Measurements from ENCODE around the gene USP26.
"Not testable (repeated sequence)": the region's sequence is repeated elsewhere in the genome, so short reads cannot be mapped to it uniquely, and the experiment has no call there.

The USP26 gene, protein sequence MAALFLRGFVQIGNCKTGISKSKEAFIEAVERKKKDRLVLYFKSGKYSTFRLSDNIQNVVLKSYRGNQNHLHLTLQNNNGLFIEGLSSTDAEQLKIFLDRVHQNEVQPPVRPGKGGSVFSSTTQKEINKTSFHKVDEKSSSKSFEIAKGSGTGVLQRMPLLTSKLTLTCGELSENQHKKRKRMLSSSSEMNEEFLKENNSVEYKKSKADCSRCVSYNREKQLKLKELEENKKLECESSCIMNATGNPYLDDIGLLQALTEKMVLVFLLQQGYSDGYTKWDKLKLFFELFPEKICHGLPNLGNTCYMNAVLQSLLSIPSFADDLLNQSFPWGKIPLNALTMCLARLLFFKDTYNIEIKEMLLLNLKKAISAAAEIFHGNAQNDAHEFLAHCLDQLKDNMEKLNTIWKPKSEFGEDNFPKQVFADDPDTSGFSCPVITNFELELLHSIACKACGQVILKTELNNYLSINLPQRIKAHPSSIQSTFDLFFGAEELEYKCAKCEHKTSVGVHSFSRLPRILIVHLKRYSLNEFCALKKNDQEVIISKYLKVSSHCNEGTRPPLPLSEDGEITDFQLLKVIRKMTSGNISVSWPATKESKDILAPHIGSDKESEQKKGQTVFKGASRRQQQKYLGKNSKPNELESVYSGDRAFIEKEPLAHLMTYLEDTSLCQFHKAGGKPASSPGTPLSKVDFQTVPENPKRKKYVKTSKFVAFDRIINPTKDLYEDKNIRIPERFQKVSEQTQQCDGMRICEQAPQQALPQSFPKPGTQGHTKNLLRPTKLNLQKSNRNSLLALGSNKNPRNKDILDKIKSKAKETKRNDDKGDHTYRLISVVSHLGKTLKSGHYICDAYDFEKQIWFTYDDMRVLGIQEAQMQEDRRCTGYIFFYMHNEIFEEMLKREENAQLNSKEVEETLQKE

GRCh38 chrX:133097031-133097430 is at the start of gene USP26:
Gene USP26 (minus strand): TSS chrX:133097109. CDS start chrX:133028220, 68,889 bp downstream.
- ATAC-seq: no peak
- H3K36me3 Mint-ChIP-seq (ENCODE audit: low read depth): no peaks in the 10 kb centered on the region
- H3K9me3 Mint-ChIP-seq: no peaks in the 10 kb centered on the region
- no peak within 1 kb of the TSS for H3K27ac Mint-ChIP-seq
- H3K27me3 Mint-ChIP-seq: no peaks in the 10 kb centered on the region
- H3K4me3 Mint-ChIP-seq: no peak within 1 kb of the TSS
- no peaks in the 10 kb centered on the region for H3K4me1 Mint-ChIP-seq
- DNase-seq: no peak

GRCh38 chrX:133134282-133134681 is 37.4 kb upstream of the USP26 start:
- DNase-seq (no peak), ATAC-seq (no peak)
- Mint-ChIP-seq H3K4me3 (no peak overlapping the region), H3K36me3 (ENCODE audit: low read depth) (no peaks in the 10 kb centered on the region), H3K27ac (no peak overlapping the region), H3K4me1 (no peaks in the 10 kb centered on the region), H3K27me3 (peaks cover 2% of the 10 kb centered on the region), H3K9me3 (no peaks in the 10 kb centered on the region)

GRCh38 chrX:133120406-133120805 is 23.5 kb upstream of the USP26 start:
- Mint-ChIP-seq H3K4me3 (no peak overlapping the region), H3K27ac (no peak overlapping the region), H3K4me1 (no peaks in the 10 kb centered on the region), H3K36me3 (ENCODE audit: low read depth) (no peaks in the 10 kb centered on the region), H3K27me3 (peaks cover 2% of the 10 kb centered on the region), H3K9me3 (no peaks in the 10 kb centered on the region)
- ATAC-seq (no peak), DNase-seq (no peak)

DNA sequence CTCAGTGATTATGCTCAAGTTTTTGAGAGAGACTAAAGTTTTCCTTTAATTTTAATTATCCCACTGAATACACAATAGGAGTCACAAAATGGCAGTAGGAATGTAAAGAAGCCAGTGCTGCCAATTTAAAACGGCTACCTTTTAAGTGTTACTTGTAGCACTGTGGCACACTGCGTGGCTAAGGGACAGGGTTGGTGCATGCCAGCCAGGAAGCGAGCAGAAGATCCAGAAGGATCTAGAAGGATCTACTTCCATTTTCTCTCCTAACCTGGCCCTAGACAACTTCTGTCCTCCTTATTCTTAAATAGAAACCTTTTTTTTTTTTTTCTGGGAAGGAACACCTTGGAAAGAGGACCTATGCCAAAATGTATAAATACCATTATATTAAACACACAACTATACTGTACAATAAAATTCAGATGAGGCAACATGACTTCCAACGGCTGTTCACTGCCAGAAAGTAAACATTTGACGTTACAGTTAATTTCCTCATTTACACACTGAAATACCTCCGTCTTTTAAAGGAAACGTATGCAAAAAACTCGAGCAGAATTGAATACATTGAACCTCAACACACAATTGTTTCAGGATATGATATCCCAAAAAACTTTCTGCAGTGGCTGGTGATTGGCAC is 2.7 kb downstream of the USP26 start:
- no peaks in the 10 kb centered on the region for H3K36me3 Mint-ChIP-seq (ENCODE audit: low read depth)
- H3K27me3 Mint-ChIP-seq: no peaks in the 10 kb centered on the region
- no peak overlapping the region for H3K27ac Mint-ChIP-seq
- no peak for DNase-seq
- H3K4me1 Mint-ChIP-seq: no peaks in the 10 kb centered on the region
- no peak for ATAC-seq
- no peak overlapping the region for H3K4me3 Mint-ChIP-seq
- H3K9me3 Mint-ChIP-seq: no peaks in the 10 kb centered on the region

- Mint-ChIP-seq H3K4me3 (no peak overlapping the region), H3K36me3 (ENCODE audit: low read depth) (no peaks in the 10 kb centered on the region), H3K27ac (no peak overlapping the region), H3K9me3 (no peaks in the 10 kb centered on the region), H3K27me3 (no peaks in the 10 kb centered on the region), H3K4me1 (no peaks in the 10 kb centered on the region)
- ATAC-seq (no peak), DNase-seq (no peak)
These were observed 6.6 kb downstream of the USP26 start for GRCh38 chrX:133090236-133090809.

GRCh38 chrX:133089411-133089810 is 7.5 kb downstream of the USP26 start:
- Mint-ChIP-seq H3K36me3 (ENCODE audit: low read depth) (no peaks in the 10 kb centered on the region), H3K4me3 (no peak overlapping the region), H3K27ac (no peak overlapping the region), H3K4me1 (no peaks in the 10 kb centered on the region), H3K9me3 (no peaks in the 10 kb centered on the region), H3K27me3 (no peaks in the 10 kb centered on the region)
- ATAC-seq (no peak), DNase-seq (no peak)

DNA sequence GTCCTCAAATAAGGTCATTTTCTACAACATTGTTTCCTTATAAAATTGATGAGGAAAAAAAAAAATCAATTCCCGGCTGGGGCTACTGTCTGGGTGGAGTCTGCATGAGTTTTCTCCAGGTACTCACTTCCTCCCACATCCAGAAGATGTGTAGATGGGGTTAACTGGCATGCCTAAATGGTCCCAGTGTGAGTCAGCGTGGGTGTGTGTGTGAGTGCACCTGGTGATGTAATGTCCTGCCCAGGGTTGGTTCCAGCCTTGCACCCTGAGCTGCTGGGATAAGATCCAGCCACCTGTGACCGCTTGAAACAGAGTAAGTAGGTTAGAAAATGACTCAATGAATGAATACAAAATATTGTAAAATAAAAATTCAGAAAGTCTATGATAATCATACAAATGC is 11.1 kb downstream of the USP26 start:
- Mint-ChIP-seq H3K4me3 (no peak overlapping the region), H3K9me3 (no peaks in the 10 kb centered on the region), H3K4me1 (peaks cover 5% of the 10 kb centered on the region), H3K27ac (no peak overlapping the region), H3K36me3 (ENCODE audit: low read depth) (no peaks in the 10 kb centered on the region), H3K27me3 (no peaks in the 10 kb centered on the region)
- DNase-seq (no peak), ATAC-seq (no peak)

DNA sequence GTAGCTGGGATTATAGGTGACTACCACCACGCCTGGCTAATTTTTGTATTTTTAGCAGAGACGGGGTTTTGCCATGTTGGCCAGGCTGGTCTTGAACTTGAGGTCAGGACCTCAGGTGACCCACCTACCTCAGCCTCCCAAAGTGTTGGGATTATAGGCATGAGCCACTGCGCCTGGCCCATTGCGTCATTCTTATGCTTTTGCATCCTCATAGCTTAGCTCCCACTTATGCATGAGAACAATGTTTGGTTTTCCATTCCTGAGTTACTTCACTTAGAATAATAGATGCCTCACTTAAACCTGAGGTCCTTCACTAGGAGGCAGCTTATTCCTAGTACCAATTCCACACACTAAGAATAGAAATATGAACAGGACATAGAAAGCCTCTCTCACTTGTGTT is 11.9 kb downstream of the USP26 start:
- not testable (repeated sequence) for H3K36me3 Mint-ChIP-seq (ENCODE audit: low read depth)

DNA sequence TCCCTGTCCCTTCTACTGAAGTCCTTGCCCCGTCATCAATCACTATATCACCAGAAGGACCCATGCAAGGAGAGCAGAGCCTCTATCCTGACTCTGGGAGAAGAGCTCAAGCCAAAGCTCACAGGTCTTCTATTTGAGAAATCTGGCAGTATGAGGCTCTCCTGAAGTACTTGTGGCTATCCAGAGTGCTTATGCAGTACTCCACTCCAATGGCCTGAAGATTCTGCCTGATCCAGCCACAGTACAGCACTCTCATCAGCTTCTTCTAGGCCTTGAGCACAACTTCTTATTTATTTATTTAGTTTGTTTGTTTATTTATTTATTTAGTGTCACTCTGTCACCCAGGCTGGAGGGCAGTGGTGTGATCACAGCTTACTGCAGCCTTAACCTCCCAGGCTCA is 13.0 kb downstream of the USP26 start:
- Mint-ChIP-seq H3K4me1 (peaks cover 5% of the 10 kb centered on the region), H3K27ac (no peak overlapping the region), H3K27me3 (no peaks in the 10 kb centered on the region), H3K36me3 (ENCODE audit: low read depth) (no peaks in the 10 kb centered on the region), H3K9me3 (no peaks in the 10 kb centered on the region), H3K4me3 (no peak overlapping the region)
- ATAC-seq (no peak), DNase-seq (no peak)

More for the DNA sequence above, 11.9 kb downstream of the USP26 start:
- H3K4me3 Mint-ChIP-seq, ATAC-seq, H3K27me3 Mint-ChIP-seq, H3K9me3 Mint-ChIP-seq, H3K4me1 Mint-ChIP-seq, DNase-seq, H3K27ac Mint-ChIP-seq: not testable (repeated sequence)

- Mint-ChIP-seq H3K4me3 (no peak overlapping the region), H3K36me3 (ENCODE audit: low read depth) (no peaks in the 10 kb centered on the region), H3K9me3 (no peaks in the 10 kb centered on the region), H3K4me1 (peaks cover 5% of the 10 kb centered on the region), H3K27me3 (no peaks in the 10 kb centered on the region), H3K27ac (no peak overlapping the region)
- no peak for ATAC-seq
- DNase-seq: no peak
These were observed 14.9 kb downstream of the USP26 start for GRCh38 chrX:133081990-133082389.

GRCh38 chrX:133077856-133078255 is 19.1 kb downstream of the USP26 start:
- H3K4me3 Mint-ChIP-seq; H3K4me1 Mint-ChIP-seq; H3K27me3 Mint-ChIP-seq; ATAC-seq; H3K9me3 Mint-ChIP-seq; H3K36me3 Mint-ChIP-seq (ENCODE audit: low read depth); DNase-seq; H3K27ac Mint-ChIP-seq: not testable (repeated sequence)

GRCh38 chrX:133072566-133072965 is 24.3 kb downstream of the USP26 start:
- no peaks in the 10 kb centered on the region for H3K9me3 Mint-ChIP-seq
- peaks cover 2% of the 10 kb centered on the region for H3K27me3 Mint-ChIP-seq
- DNase-seq: no peak
- ATAC-seq: no peak
- H3K4me1 Mint-ChIP-seq: no peaks in the 10 kb centered on the region
- no peak overlapping the region for H3K4me3 Mint-ChIP-seq
- no peak overlapping the region for H3K27ac Mint-ChIP-seq
- no peaks in the 10 kb centered on the region for H3K36me3 Mint-ChIP-seq (ENCODE audit: low read depth)

DNA sequence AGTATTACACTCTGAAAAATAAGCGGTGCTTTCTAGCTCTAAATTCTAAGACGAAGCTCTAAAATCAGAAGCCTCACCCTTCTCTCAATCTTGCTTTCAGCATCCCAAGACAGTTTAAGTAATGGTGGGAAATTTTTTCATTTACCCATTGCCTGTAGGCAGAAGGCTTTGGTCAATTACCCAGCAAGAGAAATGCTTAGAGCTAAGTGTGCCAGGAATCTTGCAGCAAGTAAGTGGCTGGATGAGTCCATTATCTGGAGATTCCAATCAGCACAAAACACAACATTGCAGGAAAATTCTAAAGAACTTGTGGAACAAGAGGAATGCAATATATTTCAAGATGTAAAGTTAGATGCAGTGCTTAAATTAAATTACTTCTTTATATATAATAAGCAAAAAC is 28.4 kb downstream of the USP26 start:
- DNase-seq (no peak), ATAC-seq (no peak)
- Mint-ChIP-seq H3K4me3 (no peak overlapping the region), H3K9me3 (no peaks in the 10 kb centered on the region), H3K27me3 (peaks cover 4% of the 10 kb centered on the region), H3K4me1 (no peaks in the 10 kb centered on the region), H3K27ac (no peak overlapping the region), H3K36me3 (ENCODE audit: low read depth) (no peaks in the 10 kb centered on the region)

DNA sequence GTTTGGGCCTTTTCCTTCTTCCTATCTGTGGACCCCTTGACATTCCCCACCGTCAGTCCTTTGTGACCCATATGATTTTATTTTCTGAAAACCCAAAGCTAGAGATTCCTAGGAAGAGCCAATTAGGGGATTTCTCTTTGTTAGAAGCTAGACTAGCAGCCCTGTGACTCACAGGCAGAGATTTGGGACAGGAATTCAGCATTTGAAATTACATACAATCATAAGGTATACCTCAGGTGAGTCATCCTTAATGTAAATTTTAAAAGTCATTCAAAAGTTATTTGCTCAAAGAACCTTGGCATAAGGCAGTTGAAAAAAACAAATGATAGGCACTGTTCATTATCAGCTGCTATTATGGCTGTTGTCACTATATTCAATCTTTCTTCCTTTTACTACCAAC is 40.6 kb downstream of the USP26 start:
- ATAC-seq: no peak
- H3K27ac Mint-ChIP-seq: no peak overlapping the region
- H3K9me3 Mint-ChIP-seq: no peaks in the 10 kb centered on the region
- DNase-seq: no peak
- H3K4me3 Mint-ChIP-seq: no peak overlapping the region
- no peaks in the 10 kb centered on the region for H3K36me3 Mint-ChIP-seq (ENCODE audit: low read depth)
- no peaks in the 10 kb centered on the region for H3K4me1 Mint-ChIP-seq
- H3K27me3 Mint-ChIP-seq: peaks cover 3% of the 10 kb centered on the region
